GM12875 (cell line): ENCODE measurements around the gene MNT.

Experiments used
- H3K4me3 ChIP-seq: one replicate; pipeline ENCODE4 v1.5.1; 2011; ENCODE audit warnings: low read depth, low read length, control low read depth
- CTCF ChIP-seq: IDR thresholded peaks from 2 replicates; pipeline ENCODE4 v1.5.1; 2011; ENCODE audit warnings: low read depth, mild to moderate bottlenecking, control low read depth, inconsistent platforms, low read length, moderate library complexity, borderline replicate concordance; ENCODE audit not compliant: insufficient read depth

The MNT gene

GRCh38 chr17:2371183-2372130, 29.4 kb downstream of the MNT start:
- no peak for TF ChIP-seq CTCF
- no peak overlapping the region for H3K4me3 ChIP-seq

- no peak overlapping the region for H3K4me3 ChIP-seq
- TF ChIP-seq CTCF, result no peak
Measured at GRCh38 chr17:2370211-2370589, 30.7 kb downstream of the MNT start.

GRCh38 chr17:2369551-2370210, 31.2 kb downstream of the MNT start:
- TF ChIP-seq CTCF, result no peak
- no peak overlapping the region for H3K4me3 ChIP-seq

- H3K4me3 ChIP-seq, result no peak overlapping the region
- no peak for TF ChIP-seq CTCF
Measured at GRCh38 chr17:2369039-2369438, 31.8 kb downstream of the MNT start.

- H3K4me3 ChIP-seq, result no peak overlapping the region
- TF ChIP-seq CTCF, result no peak
Measured at GRCh38 chr17:2368359-2368758, 32.5 kb downstream of the MNT start.

GRCh38 chr17:2366747-2367494, 33.9 kb downstream of the MNT start:
- TF ChIP-seq CTCF, result no peak
- H3K4me3 ChIP-seq, result no peak overlapping the region
